CD4-positive, alpha-beta T cell treated with Interleukin-17A for 1 hour (primary cell): ENCODE results near the gene TRABD2A.

Source experiments
- DNase-seq: peaks from one replicate; pipeline ENCODE4 v3.0.0-alpha.2; 2020

The TRABD2A gene

DNA sequence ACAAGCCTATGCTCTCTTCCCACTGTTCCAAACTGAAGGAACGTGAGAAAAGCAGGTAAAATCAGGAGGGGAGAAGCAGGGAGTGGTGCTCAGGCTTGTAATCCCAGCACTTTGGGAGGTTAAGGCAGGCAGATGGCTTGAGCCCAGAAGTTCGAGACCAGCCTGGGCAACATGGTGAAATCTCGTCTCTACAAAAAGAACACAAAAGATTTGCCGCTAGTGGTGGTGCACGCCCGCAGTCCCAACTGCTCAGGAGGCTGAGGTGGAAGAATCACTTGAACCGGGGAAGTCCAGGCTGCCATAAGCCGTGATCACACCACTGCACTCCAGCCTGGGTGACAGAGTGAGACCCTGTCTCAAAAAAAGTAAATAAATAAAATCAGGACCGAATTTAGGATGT, 23.3 kb upstream of the TRABD2A start:
- DNase-seq: no peak

DNA sequence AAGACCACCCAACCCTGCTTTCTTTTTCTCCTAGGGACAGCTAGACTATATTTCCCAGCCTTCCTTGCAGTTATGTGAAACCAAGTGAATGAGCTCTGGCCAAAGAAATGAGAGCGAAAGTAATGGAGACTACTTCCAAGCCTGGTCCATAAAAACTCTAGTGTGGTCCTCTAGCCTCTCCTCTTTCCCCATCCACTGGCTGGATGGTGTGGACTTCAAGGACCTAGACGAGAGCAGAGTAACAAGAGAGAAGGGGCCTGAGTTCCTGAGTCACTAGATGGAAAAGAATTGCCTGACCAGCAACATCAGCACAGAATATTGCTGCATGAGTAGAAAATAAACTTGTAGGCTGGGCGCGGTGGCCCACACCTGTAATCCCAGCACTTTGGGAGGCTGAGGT, 21.6 kb upstream of the TRABD2A start:
- DNase-seq: no peak

DNA sequence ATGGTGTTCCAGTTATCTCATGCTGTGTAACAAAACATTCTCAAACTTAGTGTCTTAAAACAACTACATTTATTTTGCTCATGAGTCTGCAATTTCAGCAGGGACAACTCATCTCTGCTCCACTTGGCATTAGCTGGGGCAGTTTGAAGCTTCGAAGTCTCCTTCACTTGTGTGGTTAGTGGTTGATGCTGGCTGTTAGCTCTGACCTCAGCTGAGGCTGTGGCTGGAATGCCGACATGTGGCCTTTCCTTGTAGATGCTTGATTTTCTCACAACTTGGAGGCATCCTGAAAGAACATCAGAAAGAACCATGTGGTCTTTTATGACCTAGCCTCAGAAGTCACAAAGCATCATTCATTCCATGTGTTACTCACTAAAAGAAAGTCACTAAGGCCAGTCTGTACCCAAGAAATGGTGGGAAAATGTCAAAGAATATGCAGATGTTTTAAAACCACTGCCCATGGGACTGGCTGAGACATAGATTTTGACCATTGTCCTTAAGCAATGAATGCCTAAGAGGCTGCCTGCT, 20.8 kb upstream of the TRABD2A start:
- no peak for DNase-seq

DNA sequence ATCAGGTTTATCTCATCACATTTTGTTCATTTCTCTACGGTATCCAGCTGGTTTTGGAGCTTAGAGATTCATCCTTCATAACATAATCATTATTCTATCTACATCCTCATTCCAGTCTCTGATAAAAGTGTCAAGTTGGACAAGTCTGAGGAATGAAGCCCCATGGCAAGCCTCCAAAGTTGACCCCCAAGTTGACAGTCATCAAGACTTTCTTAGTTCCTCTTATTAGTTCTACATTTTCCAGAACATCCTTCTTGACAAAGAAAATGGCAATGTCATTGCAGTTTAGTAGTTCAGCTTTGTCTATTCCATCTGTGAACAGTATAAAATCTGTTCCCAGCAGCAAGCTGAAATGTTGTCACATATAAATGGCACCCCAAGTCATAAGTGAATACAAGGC, 20.1 kb upstream of the TRABD2A start:
- no peak for DNase-seq

DNA sequence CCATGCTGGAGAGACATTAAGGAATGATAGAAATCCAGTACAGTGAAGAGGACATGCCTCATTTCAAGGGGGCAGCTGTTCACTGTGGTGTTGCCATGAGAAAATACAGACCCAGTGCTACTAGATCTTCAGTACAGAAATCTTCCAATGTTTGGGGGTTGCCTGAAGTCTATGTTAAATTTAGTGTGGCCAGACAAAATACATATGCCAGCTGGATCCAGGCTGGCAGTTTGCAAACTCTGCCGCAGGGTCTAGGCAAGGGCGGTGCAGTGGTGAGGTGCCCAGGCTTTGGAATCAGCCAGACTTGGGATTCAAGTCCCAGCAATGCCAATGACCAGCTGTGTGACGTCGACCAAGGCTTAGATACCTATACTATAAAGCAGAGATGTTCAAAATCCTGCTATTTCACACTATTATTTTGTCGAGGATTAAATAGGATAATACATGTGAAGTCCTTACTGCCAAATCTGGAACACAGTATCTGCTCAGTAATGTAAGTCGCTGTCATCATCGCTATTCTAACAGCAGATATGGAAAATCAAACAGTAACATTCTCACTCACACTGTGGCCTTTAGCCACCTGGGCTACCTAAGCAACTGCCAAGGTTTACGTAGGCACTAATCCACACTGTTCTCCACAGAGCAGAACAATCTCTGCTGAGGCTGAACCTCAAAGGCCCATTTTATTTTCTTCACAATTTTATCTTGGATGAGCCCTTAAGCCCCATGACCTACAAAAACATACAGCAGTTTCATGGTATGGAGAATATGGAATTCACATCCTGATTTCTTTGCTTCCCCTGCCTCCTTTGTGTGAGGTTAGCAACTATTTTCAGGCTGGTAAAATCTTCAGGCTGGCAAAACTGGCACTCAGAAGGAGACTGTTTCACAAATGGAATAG, 18.7 kb upstream of the TRABD2A start:
- no peak for DNase-seq

DNA sequence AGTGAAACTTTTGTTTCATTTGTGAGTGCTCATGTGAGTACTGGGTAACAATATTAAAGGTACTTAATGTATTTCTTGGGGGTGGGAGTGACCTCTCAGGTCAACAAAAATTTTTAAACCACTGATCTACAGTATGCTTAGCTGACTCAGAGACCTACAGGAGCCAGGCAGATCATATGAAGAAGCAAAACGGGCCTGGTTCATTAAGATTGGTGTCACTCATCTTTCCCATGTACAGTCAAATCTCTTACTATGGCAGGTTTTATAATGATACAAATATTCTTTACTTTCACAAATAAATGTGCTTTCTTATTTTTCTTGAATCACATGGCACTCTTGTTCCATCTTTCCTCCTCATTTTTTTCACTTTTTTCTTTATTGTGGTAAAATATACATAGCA, 16.9 kb upstream of the TRABD2A start:
- DNase-seq: no peak

DNA sequence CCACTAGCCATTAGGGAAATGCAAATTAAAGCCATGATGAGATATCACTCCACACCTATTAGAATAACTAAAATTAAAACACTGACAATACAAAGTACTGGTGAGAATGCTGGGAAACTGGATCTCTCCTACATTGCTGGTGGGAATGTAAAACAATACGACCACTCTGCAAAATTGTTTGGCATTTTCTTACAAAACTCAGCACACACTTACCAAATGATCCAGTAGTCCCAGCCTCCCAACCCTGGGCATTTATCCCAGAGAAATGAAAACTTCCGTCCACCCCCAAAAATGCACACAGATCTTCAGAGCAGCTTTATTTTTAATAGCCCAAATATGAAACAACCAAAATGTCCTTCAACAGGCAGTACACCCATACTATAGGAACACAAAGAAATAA, 15.7 kb upstream of the TRABD2A start:
- DNase-seq: no peak

DNA sequence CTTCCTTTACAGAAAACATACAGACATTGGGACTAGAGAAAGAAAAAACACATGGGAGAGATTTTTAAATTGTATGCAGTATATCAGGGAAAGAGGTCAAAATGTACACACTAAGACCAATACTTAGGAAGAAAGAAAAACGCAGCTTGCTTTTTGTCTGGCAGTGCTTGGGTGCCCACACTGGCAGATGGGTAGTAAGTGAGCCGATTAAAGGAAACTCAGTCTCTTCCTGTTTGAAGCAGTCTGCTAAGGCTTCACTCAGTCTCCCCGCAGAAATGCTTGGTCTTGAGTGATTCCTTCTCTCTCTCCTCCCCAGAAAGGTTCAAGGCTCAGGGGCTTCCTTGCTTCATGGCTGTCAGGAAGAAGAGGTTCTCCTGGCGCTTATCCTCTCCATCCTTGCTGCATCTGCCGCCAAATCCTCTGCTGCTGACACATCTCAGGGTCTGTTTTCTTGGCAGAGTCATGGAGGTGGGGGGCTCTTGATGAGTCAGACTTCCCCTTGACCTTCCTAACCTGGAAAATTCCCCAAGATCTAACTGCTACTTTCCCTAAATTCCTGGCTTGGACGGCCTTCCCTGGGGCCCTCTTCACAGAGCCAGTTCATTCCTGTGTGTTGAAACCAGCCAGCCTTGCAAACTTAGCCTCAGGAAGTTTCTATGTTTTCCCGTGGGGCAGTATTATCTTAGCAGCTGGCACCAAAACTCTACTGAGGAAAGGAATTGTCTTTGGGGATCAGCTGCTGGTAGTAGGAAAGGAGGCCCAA, 14.1 kb upstream of the TRABD2A start:
- peak; percentile 51 for DNase-seq

DNA sequence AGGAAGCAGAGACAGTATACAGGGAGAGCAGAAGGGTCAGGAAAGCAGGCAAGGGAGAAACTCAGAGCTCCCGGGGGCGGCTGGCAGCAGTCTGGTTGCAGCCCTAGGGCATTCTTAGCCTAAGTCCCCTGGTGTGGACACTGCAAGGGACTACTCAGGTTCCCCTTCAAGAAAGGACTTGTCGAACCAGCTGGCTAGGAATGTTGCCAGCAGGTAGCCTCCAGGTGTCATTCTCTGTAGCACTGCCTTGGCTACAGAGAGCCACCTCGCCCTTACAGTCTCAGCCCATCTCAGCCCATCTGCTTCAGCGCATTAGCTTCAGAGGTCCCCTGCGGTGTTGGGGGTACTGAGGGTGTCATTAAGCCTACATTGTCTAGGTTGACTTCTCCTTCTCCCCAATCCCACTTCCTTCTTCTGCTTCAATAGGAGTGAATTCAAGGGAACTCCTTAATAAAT, 13.3 kb upstream of the TRABD2A start:
- no peak for DNase-seq

DNA sequence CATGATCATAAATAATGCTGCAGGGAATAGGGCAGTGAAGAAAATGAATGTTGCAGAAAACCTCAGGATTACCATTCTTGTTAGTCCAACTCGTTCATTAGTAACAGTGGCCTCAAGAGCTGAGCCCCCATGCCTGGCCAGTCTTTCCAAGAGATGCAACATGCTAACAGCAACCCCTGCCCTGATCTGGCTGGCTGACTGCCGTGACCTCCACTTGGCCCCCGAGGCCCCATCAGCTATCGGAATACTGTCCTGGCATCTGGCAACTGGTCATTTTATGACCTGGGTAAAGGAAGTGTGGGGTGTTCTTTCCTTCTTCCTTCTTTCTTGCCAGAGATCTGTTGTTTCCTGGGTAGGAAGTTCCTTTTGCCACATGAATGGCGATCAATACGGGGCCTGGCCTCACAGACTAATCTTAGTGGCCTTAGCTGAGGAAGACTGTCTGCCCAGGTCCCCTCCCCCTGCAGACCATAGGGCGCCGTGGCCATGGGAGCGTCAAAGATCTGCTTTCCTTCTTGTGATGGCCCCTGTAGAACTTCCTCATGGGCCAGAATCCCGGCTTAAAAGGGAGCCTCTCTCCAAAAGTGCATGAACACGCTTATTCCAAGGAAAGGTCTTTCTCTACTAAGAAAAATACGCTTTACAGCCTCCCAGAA, 10.6 kb upstream of the TRABD2A start:
- no peak for DNase-seq

DNA sequence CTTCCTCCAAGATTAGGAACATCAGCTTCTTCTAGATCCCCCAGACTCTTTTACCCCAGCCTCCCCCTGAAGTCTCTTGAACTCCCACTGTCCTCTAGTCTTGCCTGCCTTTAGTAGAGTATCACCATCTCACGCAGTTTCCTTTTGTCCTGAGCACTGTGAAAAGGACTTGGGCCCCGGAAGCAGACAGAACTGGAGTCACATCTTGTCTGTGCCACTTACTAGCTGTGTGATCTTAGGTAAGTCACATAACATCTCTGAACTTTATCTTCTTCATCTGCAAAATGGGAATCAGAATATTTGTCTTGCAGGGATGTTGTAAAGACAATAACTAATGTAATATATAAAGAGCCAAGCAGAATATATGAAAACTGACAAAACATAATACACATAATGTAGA, 8.4 kb upstream of the TRABD2A start:
- peak; percentile 42 for DNase-seq

DNA sequence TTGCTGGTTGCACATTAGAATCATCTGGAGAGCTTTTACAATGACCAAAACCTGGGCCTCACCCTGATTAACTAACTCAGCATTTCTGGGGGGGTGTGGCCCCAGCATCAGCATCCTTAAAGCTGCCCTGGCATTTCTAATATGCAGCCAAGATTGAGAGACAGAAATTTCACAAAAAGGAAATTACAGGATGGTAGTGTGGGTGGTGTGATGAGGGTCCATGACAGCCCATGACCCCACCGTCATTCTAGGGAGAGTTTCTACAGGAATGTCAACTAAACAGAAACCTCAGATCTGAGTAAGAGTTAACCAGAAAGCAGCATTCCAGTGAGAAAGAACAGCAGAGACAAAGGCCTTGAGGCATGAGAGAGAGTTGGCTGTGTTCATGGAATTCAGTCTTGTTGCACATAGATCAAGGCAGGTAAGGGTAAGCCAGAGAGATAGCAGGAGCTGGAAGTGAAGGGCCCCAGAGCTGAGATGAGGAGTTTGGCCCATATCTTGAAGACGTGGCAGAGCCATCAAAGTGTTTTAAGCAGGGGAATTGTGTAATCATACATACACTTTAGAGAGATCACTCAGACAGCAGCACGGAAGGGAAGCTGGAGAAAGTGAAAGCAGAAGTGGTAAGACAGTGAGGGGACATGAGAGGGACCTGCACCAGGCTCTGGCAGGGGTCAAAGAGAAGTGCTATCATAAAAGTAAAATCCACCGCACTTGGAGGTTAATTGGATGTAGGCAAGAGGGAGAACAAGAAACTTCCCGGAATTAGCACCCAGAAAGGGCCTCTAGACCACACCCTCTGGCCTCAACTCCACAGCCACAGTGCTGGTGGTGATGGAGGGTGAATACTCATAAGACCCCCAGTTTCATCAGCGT, 7.8 kb upstream of the TRABD2A start:
- DNase-seq: peak; percentile 81

DNA sequence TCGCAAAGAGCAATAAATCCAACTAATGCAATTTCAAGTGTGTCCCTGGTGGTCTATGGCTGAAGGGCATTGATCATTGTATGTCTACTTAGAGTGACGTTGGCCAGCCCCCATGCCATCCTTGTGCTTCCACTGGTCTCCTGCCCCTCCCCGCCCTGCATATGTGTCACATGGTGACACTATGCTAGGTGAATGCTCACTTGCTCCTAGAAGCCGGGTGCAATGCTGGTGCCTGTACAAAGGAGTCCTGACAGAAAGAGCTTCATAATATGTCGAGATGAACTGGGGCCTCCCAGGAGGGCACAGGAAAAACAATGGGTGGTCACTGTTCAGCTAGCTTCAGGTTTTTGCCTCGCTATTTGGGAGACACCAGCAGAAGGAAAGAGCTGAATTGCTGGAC, 5.9 kb upstream of the TRABD2A start:
- no peak for DNase-seq

DNA sequence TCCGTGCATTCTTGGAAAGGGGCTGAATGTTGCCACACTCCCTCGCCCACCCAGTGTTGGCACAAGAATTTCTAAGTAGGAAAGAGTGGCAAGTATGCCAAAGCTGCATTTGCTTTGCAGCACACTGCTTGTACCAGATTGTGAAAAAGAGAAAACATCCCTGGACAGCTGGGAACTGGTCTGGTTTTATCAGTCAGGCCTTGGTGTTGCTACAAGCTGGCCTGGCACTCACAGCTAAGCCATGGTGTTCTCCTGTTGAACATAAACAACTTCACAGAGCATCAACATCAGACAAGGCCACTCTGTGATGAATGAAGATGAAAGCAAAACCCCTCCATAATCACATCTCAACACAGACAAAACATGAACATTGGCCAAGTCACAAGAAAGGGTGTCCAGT, 4.2 kb upstream of the TRABD2A start:
- DNase-seq: no peak

DNA sequence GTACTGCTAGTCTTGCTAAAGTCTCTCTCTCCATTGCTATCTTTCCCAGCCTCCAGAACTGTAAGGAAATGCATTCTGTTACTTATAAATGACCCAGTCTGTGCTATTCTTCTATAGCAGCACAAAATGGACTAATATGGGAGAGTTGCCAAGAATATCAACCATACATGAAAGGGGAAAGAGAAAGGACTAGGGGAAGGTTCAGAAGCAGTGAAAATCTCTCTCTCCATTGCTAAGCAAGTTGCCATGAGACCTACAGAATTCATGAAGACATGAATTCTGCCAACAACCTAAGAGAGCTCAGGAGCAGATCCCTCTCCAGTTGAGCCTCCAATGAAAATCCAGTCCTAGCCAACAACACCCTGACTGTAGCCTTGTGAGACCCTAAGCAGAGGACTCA, 3.6 kb upstream of the TRABD2A start:
- no peak for DNase-seq

DNA sequence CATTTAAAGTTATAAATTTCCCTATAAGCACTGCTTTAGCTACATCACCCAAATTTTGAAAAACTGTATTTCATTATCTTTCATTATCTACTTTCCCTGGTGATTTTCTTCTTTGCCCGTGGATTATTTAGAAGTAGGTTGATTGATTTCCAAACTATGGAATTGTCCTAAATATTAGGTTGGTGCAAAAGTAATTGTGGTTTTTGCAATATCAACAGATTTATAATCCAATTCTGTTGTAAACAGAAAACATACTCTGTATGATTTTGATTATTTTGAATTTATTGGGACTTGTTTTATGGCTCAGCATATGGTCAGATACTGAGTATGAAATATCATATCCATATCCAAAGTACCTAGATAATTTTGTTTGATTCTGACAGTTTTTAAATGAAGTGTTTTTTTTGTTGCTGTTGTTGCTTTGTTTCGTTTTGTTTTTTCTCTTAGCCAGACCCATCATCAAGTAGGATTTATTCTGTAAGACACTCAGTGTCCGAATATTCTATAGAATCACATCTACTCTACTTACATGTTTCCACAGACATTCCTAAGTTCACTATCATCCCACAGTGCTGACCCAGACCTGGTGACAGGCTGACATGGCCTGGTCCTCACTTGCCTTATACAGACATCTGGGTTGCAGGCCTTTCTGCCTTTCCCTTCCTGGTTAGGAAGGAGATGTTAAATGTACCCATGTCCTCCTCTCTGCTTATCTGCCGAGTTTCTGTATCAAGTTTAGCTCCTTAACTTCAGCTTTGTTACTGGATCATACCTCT, 2.1 kb upstream of the TRABD2A start:
- DNase-seq: no peak

DNA sequence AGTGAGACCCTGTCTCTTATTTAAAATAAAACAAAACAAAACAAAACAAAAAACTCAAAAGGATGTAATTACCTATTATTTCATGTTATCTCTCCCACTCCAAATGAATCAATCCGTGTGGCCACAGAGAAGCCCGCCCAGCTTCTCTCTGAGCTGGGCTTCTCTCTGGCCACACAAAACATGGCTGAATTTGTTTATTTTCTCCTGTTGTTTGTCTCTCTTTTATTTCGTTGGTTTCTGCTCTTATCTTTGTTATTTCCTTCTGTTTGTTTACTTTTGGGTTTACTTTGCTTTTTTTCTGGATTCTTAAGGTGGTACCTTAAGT, 1.5 kb upstream of the TRABD2A start:
- no peak for DNase-seq

DNA sequence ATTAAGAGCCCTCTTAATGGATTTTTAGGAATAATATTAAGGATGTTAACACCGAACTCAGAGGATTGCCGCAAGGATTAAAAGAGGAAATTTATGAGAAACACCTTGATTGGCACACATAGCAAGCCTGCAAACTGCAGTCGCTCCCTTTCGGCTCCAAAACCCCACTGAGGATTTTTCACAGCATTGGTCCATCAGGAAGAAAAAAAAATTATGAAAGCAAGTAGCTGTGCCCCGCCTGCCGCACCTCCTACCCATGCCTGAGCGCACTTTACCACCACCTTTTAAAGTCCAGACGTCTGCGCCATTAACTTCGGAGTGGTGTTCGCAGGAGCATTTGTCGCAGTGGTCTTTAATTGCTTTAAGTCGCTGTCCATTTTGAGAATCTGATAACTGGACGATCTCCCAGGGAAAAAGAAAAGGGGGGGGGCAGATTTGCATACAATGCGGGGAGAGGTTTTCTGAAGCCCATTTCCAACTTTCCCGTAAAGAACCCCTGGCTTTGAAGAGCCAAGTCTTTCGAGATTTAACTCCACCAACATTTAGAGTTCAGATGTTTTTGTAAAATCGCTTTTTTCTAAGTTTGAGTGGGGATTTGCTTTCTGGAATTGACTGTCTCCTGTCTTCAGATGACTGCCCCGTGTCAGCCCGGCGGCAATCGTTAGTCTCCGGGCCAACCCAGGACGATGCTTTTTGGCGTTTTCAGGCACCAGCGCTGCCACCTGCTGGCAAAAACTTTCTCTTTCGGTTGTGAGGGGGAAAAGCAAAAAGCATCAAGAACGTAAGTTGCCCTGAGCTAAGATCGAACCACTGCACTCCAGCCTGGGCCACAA, 913 bp upstream of the TRABD2A start:
- DNase-seq: peak; percentile 90

DNA sequence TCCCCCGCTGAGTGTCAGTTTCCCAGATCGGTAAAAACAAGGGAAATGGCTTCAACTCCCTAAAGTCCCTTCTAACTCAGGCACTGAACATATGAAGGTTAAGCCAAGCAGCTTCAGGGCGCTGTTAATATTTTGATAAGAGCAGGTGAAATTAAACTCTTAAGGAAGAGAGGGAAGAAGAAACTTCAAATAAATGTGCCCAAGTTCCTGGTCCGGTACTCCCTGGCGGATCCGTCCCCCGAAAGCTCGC, 564 bp downstream of the TRABD2A start:
- no peak for DNase-seq

DNA sequence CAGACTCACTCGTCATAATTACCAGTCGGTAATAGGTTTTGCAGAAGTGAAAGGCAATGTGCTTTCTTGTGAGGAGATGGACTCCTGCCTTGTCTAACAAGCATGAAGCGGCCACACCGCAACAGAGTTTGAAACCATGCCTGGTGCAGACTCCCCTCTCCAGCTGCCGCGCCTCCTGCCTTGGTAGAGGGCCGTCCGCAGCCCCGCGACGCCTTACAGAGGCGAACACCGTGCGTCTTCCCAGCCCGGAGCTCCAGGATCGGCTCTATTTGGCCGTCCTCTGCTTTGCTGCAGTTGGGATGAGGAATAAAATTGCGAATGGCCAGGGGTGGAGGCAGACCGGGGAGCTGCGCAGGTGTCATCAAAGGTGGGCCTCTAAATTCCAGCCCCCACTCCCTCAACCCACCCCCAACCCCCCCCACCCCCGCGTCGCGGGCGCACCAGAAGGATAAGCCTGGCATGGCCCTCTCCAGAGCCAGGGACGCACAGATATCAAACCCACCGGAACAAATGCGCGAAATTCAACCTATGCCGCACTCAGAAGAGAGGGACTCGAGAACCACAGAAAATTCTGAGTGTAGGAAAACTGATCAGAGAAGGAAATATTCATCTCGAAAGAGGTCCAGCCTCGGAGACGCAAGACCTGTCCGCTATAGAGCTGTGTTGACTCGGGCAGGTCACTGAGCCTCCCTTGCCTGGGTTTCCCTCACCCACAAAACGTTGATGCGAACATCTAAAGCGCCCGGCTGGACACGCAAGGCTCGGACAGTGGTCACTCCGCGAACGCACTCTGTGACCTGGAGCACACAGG, 1.1 kb downstream of the TRABD2A start:
- no peak for DNase-seq
